HuH-7 (cell line): ENCODE measurements around the gene OR11A1.

Experiments
- DNase-seq: peaks from one replicate; pipeline ENCODE4 v3.0.0; 2011; ENCODE audit warnings: low spot score

Gene OR11A1

GRCh38 chr6:29456971-29457370 lies at the start of gene OR11A1, which contains the start of gene OR2H1:
OR11A1 (minus strand) TSS chr6:29457071; CDS start chr6:29427641, 29,430 bp downstream.
OR2H1 (plus strand) TSS chr6:29457155; CDS start chr6:29461770, 4,615 bp downstream.
- DNase-seq: no peak

GRCh38 chr6:29506446-29507067 lies 49.7 kb upstream of the OR11A1 start:
- no peak for DNase-seq

- DNase-seq: no peak
These were observed 48.9 kb upstream of the OR11A1 start for GRCh38 chr6:29505808-29506207.

GRCh38 chr6:29504961-29505360 lies 48.1 kb upstream of the OR11A1 start:
- no peak for DNase-seq

- no peak for DNase-seq
These were observed 45.7 kb upstream of the OR11A1 start for GRCh38 chr6:29502597-29502996.

GRCh38 chr6:29502181-29502580 lies 45.3 kb upstream of the OR11A1 start:
- no peak for DNase-seq

GRCh38 chr6:29501106-29501505 lies 44.2 kb upstream of the OR11A1 start:
- DNase-seq: no peak

- DNase-seq: no peak
These were observed 43.7 kb upstream of the OR11A1 start for GRCh38 chr6:29500594-29500993.

- DNase-seq: no peak
These were observed 42.8 kb upstream of the OR11A1 start for GRCh38 chr6:29499704-29500103.

- DNase-seq: no peak
These were observed 40.1 kb upstream of the OR11A1 start for GRCh38 chr6:29496961-29497360.

- no peak for DNase-seq
These were observed 38.7 kb upstream of the OR11A1 start for GRCh38 chr6:29495571-29495970.

- DNase-seq: no peak
These were observed 37.3 kb upstream of the OR11A1 start for GRCh38 chr6:29494131-29494530.

- no peak for DNase-seq
These were observed 36.4 kb upstream of the OR11A1 start for GRCh38 chr6:29493261-29493660.

- no peak for DNase-seq
These were observed 34.7 kb upstream of the OR11A1 start for GRCh38 chr6:29491574-29491973.

- no peak for DNase-seq
These were observed 33.7 kb upstream of the OR11A1 start for GRCh38 chr6:29490552-29490951.

GRCh38 chr6:29490055-29490454 lies 33.2 kb upstream of the OR11A1 start:
- DNase-seq: no peak

GRCh38 chr6:29489286-29489685 lies 32.4 kb upstream of the OR11A1 start:
- DNase-seq: no peak

GRCh38 chr6:29488874-29489273 lies 32.0 kb upstream of the OR11A1 start:
- no peak for DNase-seq

GRCh38 chr6:29487660-29488059 lies 30.8 kb upstream of the OR11A1 start, which contains the start of gene MAS1L:
MAS1L (minus strand) TSS chr6:29487956; CDS start chr6:29487902, 54 bp downstream.
- no peak for DNase-seq

- no peak for DNase-seq
These were observed 30.3 kb upstream of the OR11A1 start for GRCh38 chr6:29487131-29487530.

GRCh38 chr6:29486577-29486976 lies 29.7 kb upstream of the OR11A1 start:
- DNase-seq: no peak

GRCh38 chr6:29483735-29484134 lies 26.9 kb upstream of the OR11A1 start:
- DNase-seq: no peak

- no peak for DNase-seq
These were observed 26.3 kb upstream of the OR11A1 start for GRCh38 chr6:29483186-29483585.

- no peak for DNase-seq
These were observed 22.7 kb upstream of the OR11A1 start for GRCh38 chr6:29479560-29479959.
